Glomerular endothelial cell (primary cell): ENCODE data around the gene SERINC5. TPM values are rescaled to one million over a fixed set of nuclear protein-coding genes. Genes with fewer than 3 reads are reported as not detected.

Experiments used
- DNase-seq: peaks from one replicate; pipeline ENCODE4 v3.0.0-alpha.2; 2011; ENCODE audit warnings: low read depth, low spot score; ENCODE audit errors: extremely low read depth
- total RNA-seq: library from RNA; depleted of rRNA; stranded (reverse); fragments of >200 nt; gene quantifications from 2 replicates; pipeline ENCODE4 v1.2.3, GENCODE V29; 2015

The SERINC5 gene
- total RNA-seq, 1 donor from 2014 or later: 13.5 TPM

GRCh38 chr5:80072103-80073073 lies 183.5 kb downstream of the SERINC5 start:
- DNase-seq: no peak

- DNase-seq: no peak
Measured at GRCh38 chr5:80071510-80072021, 184.3 kb downstream of the SERINC5 start.

GRCh38 chr5:80070338-80071056 lies 185.4 kb downstream of the SERINC5 start:
- DNase-seq: no peak

GRCh38 chr5:80069918-80070318 lies 185.9 kb downstream of the SERINC5 start:
- DNase-seq: no peak

- no peak for DNase-seq
Measured at GRCh38 chr5:80069251-80069800, 186.5 kb downstream of the SERINC5 start.

- no peak for DNase-seq
Measured at GRCh38 chr5:80068775-80069174, 187.1 kb downstream of the SERINC5 start.

- DNase-seq: no peak
Measured at GRCh38 chr5:80068246-80068636, 187.6 kb downstream of the SERINC5 start.

GRCh38 chr5:80067531-80068245 lies 188.2 kb downstream of the SERINC5 start:
- DNase-seq: no peak

GRCh38 chr5:80067016-80067415 lies 188.8 kb downstream of the SERINC5 start:
- no peak for DNase-seq

GRCh38 chr5:80064124-80064523 lies 191.7 kb downstream of the SERINC5 start:
- no peak for DNase-seq

Other genes with a start within 250 kb of the SERINC5 start
- 0.18 and 1.4 TPM in 2 replicates for gene THBS4, start 220.7 kb downstream of the SERINC5 start, total RNA-seq
- gene SPZ1, start 64.0 kb upstream of the SERINC5 start, total RNA-seq: not detected in 2 replicates
- 18.0 and 24.4 TPM in 2 replicates for gene ZFYVE16, start 152.0 kb upstream of the SERINC5 start, total RNA-seq
- 1.3 and 3.8 TPM in 2 replicates for gene FAM151B, start 232.1 kb upstream of the SERINC5 start, total RNA-seq